Neural progenitor cell (in vitro differentiated cells): ENCODE measurements around the gene PCDHGA9. TPM values are rescaled to one million over a fixed set of nuclear protein-coding genes. Genes with fewer than 3 reads are reported as not detected.

Source experiments
- DNase-seq: peaks from one replicate; pipeline ENCODE4 v3.0.0-alpha.2; 2016; ENCODE audit warnings: low spot score
- H2AFZ ChIP-seq: fragments of 200-600 bp; sonication (generic); replicated peaks from 2 replicates; pipeline ENCODE4 v1.6.1; 2016; ENCODE audit warnings: antibody characterized with exemption
- H3F3A ChIP-seq: fragments of 200-600 bp; sonication (generic); 2 replicates; pipeline ENCODE4 v1.6.1; 2016; ENCODE audit warnings: antibody characterized with exemption, low read depth
- H3K27ac ChIP-seq: fragments of 200-600 bp; sonication (generic); 2 replicates; pipeline ENCODE4 v1.5.1; 2016; ENCODE audit warnings: mild to moderate bottlenecking
- H3K27me3 ChIP-seq: fragments of 200-600 bp; sonication (generic); 2 replicates; pipeline ENCODE4 v1.6.1; 2016; ENCODE audit warnings: mild to moderate bottlenecking, moderate library complexity
- H3K36me3 ChIP-seq: fragments of 200-600 bp; sonication (generic); 2 replicates; pipeline ENCODE4 v1.5.1; 2016
- H3K4me1 ChIP-seq: fragments of 200-600 bp; sonication (generic); 2 replicates; pipeline ENCODE4 v1.6.1; 2016; ENCODE audit warnings: mixed run types
- H3K4me2 ChIP-seq: fragments of 200-600 bp; sonication (generic); 2 replicates; pipeline ENCODE4 v1.6.1; 2016
- H3K4me3 ChIP-seq: fragments of 200-600 bp; sonication (generic); 2 replicates; pipeline ENCODE4 v1.5.1; 2016
- H3K79me2 ChIP-seq: fragments of 200-600 bp; sonication (generic); 2 replicates; pipeline ENCODE4 v1.6.1; 2016; ENCODE audit warnings: low read depth
- H3K9ac ChIP-seq: fragments of 200-600 bp; sonication (generic); 2 replicates; pipeline ENCODE4 v1.6.1; 2016
- H3K9me3 ChIP-seq: fragments of 200-600 bp; sonication (generic); 2 replicates; pipeline ENCODE4 v1.5.1; 2016; ENCODE audit warnings: low read depth
- H4K20me1 ChIP-seq: fragments of 200-600 bp; sonication (generic); 2 replicates; pipeline ENCODE4 v1.6.1; 2016; ENCODE audit warnings: low read depth
- H3K27ac Mint-ChIP-seq: 3 replicates; pipeline ENCODE4 v1.8.0; 2021; ENCODE audit warnings: mixed read lengths
- H3K27me3 Mint-ChIP-seq: 2 replicates; pipeline ENCODE4 v1.8.0; 2022; ENCODE audit warnings: low read depth, mild to moderate bottlenecking, inconsistent platforms, moderate library complexity, mixed read lengths; ENCODE audit not compliant: insufficient read depth
- H3K36me3 Mint-ChIP-seq: 3 replicates; pipeline ENCODE4 v1.8.0; 2021; ENCODE audit warnings: mixed read lengths
- H3K4me1 Mint-ChIP-seq: 3 replicates; pipeline ENCODE4 v1.8.0; 2021; ENCODE audit warnings: mixed read lengths
- H3K4me3 Mint-ChIP-seq: 3 replicates; pipeline ENCODE4 v1.8.0; 2021; ENCODE audit warnings: mild to moderate bottlenecking, moderate library complexity, mixed read lengths
- H3K9me3 Mint-ChIP-seq: 3 replicates; pipeline ENCODE4 v1.8.0; 2020; ENCODE audit warnings: mixed read lengths
- CTCF ChIP-seq: fragments of 200-600 bp; sonication (generic); IDR thresholded peaks from 2 replicates; pipeline ENCODE4 v1.5.1; 2017; ENCODE audit warnings: antibody characterized with exemption, mild to moderate bottlenecking
- EZH2 ChIP-seq: fragments of 200-600 bp; sonication (generic); IDR thresholded peaks from 2 replicates; pipeline ENCODE4 v1.6.1; 2017; ENCODE audit warnings: antibody characterized with exemption, mild to moderate bottlenecking, moderate library complexity
- EZH2phosphoT487 ChIP-seq: fragments of 200-600 bp; sonication (generic); IDR thresholded peaks from 2 replicates; pipeline ENCODE4 v1.6.1; 2017; ENCODE audit warnings: antibody characterized with exemption
- total RNA-seq: library from RNA; depleted of rRNA; stranded (reverse); fragments of >200 nt; gene quantifications from 2 replicates; pipeline ENCODE4 v1.2.3, GENCODE V29; 2015; ENCODE audit warnings: low replicate concordance

Gene PCDHGA9
- total RNA-seq, 1 donor from 2014 or later: 0.97 TPM

DNA sequence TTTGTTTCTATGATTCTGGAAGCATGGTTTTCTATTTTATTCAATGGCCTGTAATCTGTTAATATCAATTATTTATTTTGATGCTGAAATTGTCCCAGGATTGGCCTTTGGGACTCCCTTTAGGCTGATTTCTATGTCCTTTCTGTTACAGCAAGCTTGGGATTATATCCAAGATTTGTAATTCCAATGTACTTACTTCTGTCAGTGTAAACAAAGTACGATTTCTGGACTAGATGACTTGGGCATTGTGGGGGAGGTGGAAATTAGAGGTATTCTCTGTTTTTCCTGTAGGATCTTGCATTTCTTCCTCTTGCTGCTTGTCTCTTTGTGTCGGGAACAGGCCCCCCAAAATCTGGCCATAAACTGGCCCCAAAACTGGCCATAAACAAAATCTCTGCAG is 31.4 kb downstream of the PCDHGA9 start:
- Histone ChIP-seq H3K27ac (no peak overlapping the region), H4K20me1 (no peaks in the 10 kb centered on the region), H3K36me3 (peaks cover 14% of the 10 kb centered on the region), H3K9ac (no peak overlapping the region), H3K9me3 (peaks cover 21% of the 10 kb centered on the region), H2AFZ (no peak overlapping the region), H3K4me2 (no peak overlapping the region), H3F3A (peaks cover 17% of the 10 kb centered on the region), H3K79me2 (no peaks in the 10 kb centered on the region), H3K4me1 (no peaks in the 10 kb centered on the region), H3K27me3 (no peaks in the 10 kb centered on the region), H3K4me3 (no peak overlapping the region)
- Mint-ChIP-seq H3K4me3 (no peak overlapping the region), H3K9me3 (peaks cover 72% of the 10 kb centered on the region), H3K4me1 (no peaks in the 10 kb centered on the region), H3K27me3 (peaks cover 13% of the 10 kb centered on the region), H3K36me3 (peaks cover 53% of the 10 kb centered on the region), H3K27ac (no peak overlapping the region)
- TF ChIP-seq EZH2phosphoT487: no peak
- TF ChIP-seq EZH2: no peak
- no peak for DNase-seq

DNA sequence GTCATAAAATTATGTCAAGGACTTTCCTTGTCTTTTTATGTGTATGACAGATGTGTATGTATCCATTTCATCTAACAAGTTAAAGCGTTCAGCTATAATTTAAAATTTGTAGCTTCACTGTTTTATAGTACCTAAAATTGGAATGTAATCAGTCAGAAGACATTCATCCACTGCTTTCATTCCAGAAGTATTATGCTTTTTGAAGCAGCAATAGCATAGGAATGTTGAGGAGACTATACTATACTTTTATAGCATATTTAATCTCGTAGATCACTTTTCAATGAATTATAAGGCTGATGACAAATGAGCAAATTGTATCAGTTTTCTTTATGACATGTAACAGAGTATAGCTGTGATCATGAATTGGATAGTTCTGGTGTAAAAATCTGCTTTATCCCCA is 34.6 kb downstream of the PCDHGA9 start:
- TF ChIP-seq EZH2phosphoT487: no peak
- no peak for TF ChIP-seq EZH2
- no peak for TF ChIP-seq CTCF
- no peaks in the 10 kb centered on the region for H3K9me3 ChIP-seq
- H3K4me1 ChIP-seq: no peaks in the 10 kb centered on the region
- H2AFZ ChIP-seq: no peak overlapping the region
- no peaks in the 10 kb centered on the region for H3K27me3 ChIP-seq
- H3K27me3 Mint-ChIP-seq: peaks cover 9% of the 10 kb centered on the region
- no peak for DNase-seq
- H3K9me3 Mint-ChIP-seq: peaks cover 74% of the 10 kb centered on the region
- no peak overlapping the region for H3K27ac ChIP-seq
- H3K4me3 ChIP-seq: no peak overlapping the region
- H3F3A ChIP-seq: no peaks in the 10 kb centered on the region
- no peak overlapping the region for H3K27ac Mint-ChIP-seq
- H3K79me2 ChIP-seq: no peaks in the 10 kb centered on the region
- H3K36me3 ChIP-seq: no peaks in the 10 kb centered on the region
- H3K4me3 Mint-ChIP-seq: no peak overlapping the region
- no peak overlapping the region for H3K9ac ChIP-seq
- no peak overlapping the region for H3K4me2 ChIP-seq
- no peaks in the 10 kb centered on the region for H3K4me1 Mint-ChIP-seq
- H4K20me1 ChIP-seq: no peaks in the 10 kb centered on the region
- H3K36me3 Mint-ChIP-seq: peaks cover 55% of the 10 kb centered on the region

DNA sequence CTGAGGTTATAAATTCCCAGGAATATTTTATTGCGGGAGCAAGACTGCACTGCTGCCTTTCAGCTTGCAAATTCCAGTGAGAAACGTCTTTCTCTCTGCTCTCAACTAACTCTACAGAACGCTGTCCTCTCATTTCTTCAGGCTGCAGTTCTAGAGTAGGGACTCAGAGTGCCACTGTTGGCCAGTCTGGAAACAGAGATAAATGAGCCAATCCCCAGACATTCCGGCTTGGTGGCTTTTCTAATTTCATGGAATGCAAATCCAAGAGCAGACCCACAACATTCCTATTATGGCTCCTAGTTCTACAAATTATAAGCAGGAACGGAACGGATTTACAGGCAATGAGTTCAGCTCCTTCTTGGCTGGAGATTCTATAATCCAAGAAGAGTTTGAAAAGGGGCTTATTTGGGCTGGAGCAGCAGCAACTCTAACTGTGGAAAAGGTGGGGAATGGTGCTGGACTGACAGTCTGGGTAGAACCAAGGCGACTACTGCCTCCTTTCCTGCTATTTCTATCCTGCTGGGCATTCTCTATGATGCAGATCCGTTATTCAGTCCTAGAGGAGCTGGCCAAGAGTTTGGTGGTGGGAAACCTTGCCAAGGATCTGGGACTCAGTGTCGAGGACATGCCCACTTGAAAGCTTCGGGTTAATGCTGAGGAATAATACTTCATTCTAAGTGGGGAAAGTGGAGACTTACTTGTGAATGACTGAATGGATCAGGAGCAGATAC is 37.0 kb downstream of the PCDHGA9 start:
- Histone ChIP-seq H3K27ac (no peak overlapping the region), H4K20me1 (no peaks in the 10 kb centered on the region), H3K79me2 (no peaks in the 10 kb centered on the region), H2AFZ (no peak overlapping the region), H3K36me3 (no peaks in the 10 kb centered on the region), H3K9me3 (no peaks in the 10 kb centered on the region), H3F3A (no peaks in the 10 kb centered on the region), H3K4me2 (no peak overlapping the region), H3K27me3 (no peaks in the 10 kb centered on the region), H3K4me1 (no peaks in the 10 kb centered on the region), H3K9ac (no peak overlapping the region), H3K4me3 (no peak overlapping the region)
- peaks cover 74% of the 10 kb centered on the region for H3K9me3 Mint-ChIP-seq
- peaks cover 50% of the 10 kb centered on the region for H3K36me3 Mint-ChIP-seq
- H3K4me1 Mint-ChIP-seq: no peaks in the 10 kb centered on the region
- TF ChIP-seq CTCF: no peak
- no peak for TF ChIP-seq EZH2
- TF ChIP-seq EZH2phosphoT487: no peak
- no peak for DNase-seq
- no peak overlapping the region for H3K27ac Mint-ChIP-seq
- no peak overlapping the region for H3K4me3 Mint-ChIP-seq
- peaks cover 2% of the 10 kb centered on the region for H3K27me3 Mint-ChIP-seq

DNA sequence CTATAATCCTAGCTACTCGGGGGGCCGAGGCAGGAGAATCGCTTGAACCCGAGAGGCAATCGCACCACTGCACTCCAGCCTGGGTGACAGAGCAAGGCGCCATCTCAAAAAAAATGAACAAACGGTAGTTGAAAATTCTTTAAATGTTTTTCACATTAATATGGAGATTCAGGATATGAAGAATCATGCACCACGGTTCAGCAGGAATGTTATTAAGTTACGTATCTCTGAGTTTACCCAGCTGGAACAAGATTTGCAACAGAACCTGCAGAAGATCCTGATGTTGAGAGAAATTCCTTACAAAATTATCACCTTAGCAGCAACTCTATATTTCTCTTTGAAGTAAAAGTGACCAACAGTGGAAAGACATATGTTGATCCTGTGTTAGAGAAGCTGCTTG is 37.8 kb downstream of the PCDHGA9 start:
- Histone ChIP-seq H3K9me3 (no peaks in the 10 kb centered on the region), H3K4me3 (no peak overlapping the region), H3K36me3 (no peaks in the 10 kb centered on the region), H4K20me1 (no peaks in the 10 kb centered on the region), H3K4me2 (no peak overlapping the region), H2AFZ (no peak overlapping the region), H3F3A (no peaks in the 10 kb centered on the region), H3K9ac (no peak overlapping the region), H3K27me3 (no peaks in the 10 kb centered on the region), H3K4me1 (no peaks in the 10 kb centered on the region), H3K27ac (no peak overlapping the region), H3K79me2 (no peaks in the 10 kb centered on the region)
- H3K36me3 Mint-ChIP-seq: peaks cover 50% of the 10 kb centered on the region
- no peak overlapping the region for H3K4me3 Mint-ChIP-seq
- H3K27me3 Mint-ChIP-seq: peaks cover 2% of the 10 kb centered on the region
- TF ChIP-seq EZH2 (no peak), EZH2phosphoT487 (no peak), CTCF (no peak)
- no peaks in the 10 kb centered on the region for H3K4me1 Mint-ChIP-seq
- H3K27ac Mint-ChIP-seq: no peak overlapping the region
- peaks cover 74% of the 10 kb centered on the region for H3K9me3 Mint-ChIP-seq
- DNase-seq: no peak
